Measurements from ENCODE around the gene CEP170.
"Not testable (repeated sequence)": the region's sequence is repeated elsewhere in the genome, so short reads cannot be mapped to it uniquely, and the experiment has no call there.

CEP170 gene

DNA sequence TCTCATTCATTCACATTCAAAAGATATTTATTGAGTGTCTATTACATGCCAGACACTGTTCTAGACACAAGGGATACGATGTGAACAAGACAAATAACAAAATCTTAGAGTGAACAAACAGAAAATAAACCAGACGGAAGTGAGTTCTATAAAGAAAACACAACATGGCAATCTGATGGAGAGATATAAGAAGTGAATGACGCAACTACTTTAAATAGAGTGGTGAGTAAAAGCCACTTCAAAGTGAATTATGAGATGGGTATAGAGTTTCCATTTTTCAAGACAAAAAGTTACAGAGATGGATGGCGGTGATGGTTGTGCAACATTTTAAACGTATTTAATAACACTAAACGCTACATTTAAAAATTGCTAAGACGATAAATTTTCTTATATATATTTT lies 75.4 kb downstream of the CEP170 start:
- no peak overlapping the region for H3K27ac ChIP-seq
- TF ChIP-seq, protein P1, sequence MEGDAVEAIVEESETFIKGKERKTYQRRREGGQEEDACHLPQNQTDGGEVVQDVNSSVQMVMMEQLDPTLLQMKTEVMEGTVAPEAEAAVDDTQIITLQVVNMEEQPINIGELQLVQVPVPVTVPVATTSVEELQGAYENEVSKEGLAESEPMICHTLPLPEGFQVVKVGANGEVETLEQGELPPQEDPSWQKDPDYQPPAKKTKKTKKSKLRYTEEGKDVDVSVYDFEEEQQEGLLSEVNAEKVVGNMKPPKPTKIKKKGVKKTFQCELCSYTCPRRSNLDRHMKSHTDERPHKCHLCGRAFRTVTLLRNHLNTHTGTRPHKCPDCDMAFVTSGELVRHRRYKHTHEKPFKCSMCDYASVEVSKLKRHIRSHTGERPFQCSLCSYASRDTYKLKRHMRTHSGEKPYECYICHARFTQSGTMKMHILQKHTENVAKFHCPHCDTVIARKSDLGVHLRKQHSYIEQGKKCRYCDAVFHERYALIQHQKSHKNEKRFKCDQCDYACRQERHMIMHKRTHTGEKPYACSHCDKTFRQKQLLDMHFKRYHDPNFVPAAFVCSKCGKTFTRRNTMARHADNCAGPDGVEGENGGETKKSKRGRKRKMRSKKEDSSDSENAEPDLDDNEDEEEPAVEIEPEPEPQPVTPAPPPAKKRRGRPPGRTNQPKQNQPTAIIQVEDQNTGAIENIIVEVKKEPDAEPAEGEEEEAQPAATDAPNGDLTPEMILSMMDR (conservative IDR thresholded peaks at IDR 0.05) = no peak

DNA sequence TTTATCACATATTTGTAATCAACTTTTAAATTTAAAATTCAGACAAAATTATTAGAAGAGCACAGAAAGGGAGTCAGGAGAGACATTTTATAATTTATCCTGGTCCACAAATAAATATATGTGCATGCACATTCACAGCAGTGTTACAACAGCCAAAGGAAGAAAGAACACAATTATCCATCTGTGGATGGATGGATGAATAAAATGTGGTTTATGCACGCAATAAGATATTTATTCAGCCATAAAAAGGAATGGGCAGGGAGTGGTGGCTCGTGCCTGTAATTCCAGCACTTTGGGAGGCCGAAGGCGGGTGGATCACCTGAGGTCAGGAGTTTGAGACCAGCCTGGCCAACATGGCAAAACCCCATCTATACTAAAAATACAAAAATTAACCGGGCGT lies 77.3 kb downstream of the CEP170 start:
- not testable (repeated sequence) for H3K27ac ChIP-seq

DNA sequence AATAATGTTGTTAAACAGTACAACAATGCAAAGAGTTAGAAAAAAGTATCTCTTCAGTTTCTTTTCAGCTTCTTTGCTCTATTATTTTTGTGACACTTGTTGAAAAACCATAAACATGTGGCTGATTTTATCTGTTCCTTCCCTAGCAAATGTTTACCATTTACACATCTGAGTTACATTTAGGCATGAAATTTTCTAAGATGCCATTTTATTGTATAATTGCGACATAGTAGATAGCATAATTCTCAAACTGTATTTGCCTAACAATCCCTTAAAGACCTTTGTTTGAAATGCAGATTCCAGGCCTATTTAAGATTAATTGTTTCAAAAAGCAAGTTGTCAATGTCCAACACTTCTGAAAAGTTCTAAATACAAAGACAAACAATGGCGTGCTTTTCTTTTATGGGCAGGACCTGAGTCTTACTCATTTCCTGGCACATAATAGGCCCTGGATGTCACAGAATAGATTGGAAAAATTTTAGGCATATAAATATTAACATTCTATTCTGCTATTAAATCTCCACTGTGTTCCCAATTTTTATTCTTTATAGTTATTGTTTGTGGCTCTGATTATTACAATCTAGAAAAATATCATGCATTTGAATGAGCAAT lies 81.2 kb downstream of the CEP170 start:
- not testable (repeated sequence) for H3K27ac ChIP-seq

DNA sequence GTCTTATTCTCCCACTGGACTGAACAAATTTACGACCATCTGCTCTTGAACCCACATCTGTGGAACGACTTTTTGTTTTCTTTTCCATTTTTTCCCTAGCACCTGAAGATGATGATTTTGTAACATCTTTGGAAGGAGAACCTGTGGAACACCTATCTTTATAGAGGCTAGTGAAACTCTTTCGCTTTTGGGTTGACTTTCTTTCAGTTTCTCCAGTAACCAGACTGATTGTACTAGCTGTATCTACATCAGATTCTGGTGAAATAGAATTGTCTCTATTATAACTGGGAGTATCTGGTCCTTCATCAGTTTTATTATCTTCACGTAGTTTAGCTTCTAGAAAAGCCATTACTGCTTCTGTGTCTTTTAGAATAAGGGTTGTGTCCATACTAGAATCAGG lies 90.2 kb downstream of the CEP170 start:
- not testable (repeated sequence) for H3K27ac ChIP-seq

DNA sequence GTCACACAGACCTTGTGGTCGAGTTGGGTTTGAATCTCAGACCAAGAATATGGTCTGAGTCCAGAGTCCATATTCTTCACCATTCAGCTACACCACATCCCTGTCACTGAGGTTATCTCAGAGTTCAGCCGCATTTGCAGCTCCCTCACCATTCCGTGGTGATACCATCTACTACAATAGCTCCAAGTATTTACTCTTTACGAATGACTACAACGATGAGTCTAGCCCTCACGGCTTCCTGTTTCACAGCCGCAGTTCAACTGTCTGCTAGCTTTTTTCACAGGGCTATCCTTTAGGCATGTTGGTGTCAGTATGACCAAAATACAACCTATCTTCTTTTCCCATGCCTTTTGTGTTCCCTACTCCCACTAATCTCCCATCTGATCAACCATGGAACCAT lies 104.2 kb downstream of the CEP170 start:
- not testable (repeated sequence) for H3K27ac ChIP-seq

DNA sequence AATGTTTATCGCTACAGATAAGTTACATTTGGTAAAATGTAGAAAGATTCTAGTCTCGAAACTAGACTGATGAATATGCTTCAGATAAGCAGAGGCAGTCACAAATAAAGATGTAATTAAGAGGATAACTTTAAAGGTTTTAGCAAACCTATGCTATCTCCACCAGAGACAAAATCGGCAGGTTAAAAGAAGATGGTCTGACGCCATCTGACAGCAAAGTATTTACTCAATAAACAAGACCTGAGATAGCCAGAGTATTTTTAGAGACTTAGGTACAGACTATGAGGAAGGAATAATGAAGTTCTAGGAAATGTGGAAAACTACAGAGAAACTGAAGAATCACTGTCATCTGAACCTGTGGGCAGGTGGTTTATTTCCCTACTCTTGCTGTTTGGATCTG lies 106.0 kb downstream of the CEP170 start:
- H3K27ac ChIP-seq = not testable (repeated sequence)

DNA sequence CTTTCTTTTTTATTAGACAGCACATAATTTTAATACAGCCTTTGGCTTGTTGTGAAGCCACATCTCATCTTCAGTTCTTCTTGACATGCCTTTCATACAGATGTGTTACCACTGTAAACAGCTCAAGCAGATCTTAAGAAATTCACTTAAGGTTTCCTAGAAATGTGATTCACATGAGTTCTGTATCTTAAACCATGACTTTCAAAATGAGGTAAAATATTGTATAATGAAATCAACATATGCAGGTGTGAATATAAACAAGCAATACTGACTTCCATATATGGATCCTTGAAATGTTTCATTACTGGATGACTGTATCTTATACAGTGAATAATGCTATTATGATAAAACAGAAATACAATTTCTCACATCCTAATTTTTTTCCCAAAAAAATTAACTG lies 107.7 kb downstream of the CEP170 start:
- H3K27ac ChIP-seq = not testable (repeated sequence)

DNA sequence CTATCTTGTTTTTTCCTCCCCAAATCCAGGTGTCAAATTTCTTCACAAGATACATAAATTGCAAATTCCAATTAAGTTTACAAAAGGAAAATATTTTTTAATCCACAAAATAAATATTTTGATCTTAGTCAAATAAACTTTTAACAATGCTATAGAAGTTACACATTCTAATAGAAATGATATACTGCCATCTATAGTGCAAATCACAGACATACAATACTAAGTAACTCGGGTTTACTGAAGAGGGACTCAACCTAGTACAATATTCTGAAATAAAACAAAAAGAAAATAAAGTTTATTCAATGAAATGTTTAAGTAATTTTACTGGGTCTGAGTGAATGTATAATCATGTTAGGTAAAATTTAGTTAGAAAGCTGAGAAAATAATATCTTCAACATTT lies 114.6 kb downstream of the CEP170 start:
- TF ChIP-seq, protein P1 (conservative IDR thresholded peaks at IDR 0.05) = peak; percentile 29
- H3K27ac ChIP-seq = not testable (repeated sequence)

DNA sequence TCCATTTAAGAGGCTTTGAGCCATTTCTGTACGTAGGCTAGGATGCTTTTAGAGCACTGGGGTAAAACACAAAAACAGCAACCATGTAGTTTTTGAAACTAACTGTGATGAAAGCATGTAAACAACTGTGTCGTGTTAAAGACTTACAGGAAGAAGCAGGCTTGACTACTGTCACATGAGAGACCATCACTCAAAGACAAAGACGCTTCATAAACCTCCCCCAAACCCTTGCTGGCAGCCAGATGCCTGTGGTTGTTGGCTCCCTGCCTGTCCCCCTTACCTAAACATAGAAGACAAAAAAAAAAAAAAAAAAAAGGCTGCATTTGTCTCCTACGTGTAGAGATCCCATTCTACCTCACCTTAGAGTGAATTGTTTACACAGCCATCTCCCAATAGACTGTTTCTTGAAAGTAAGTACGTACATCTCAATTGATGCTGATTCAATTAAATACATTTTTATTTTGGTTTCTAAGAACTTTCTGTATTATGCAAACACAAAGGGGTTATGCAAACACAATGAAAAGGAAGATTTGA lies 132.1 kb downstream of the CEP170 start:
- H3K27ac ChIP-seq = not testable (repeated sequence)

DNA sequence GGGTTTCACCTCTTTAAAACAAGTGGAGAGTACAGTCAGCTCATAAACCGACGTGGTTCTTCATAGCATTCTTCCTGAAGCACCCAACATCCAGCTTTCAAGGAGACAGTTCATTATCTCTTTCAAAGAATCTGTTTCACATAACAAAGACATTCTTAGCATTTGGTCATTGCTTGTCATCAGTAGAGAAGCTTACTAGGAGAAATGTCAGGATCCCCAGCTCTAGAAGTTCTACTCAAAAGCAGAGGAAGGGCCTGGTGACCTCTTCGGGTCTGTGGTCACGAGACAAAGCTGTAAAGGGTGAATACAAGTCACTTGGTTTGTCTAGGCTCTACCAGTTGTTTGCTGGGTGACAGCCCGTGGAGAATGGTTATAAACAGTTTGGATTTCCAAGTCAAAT lies 133.1 kb downstream of the CEP170 start:
- H3K27ac ChIP-seq = not testable (repeated sequence)

DNA sequence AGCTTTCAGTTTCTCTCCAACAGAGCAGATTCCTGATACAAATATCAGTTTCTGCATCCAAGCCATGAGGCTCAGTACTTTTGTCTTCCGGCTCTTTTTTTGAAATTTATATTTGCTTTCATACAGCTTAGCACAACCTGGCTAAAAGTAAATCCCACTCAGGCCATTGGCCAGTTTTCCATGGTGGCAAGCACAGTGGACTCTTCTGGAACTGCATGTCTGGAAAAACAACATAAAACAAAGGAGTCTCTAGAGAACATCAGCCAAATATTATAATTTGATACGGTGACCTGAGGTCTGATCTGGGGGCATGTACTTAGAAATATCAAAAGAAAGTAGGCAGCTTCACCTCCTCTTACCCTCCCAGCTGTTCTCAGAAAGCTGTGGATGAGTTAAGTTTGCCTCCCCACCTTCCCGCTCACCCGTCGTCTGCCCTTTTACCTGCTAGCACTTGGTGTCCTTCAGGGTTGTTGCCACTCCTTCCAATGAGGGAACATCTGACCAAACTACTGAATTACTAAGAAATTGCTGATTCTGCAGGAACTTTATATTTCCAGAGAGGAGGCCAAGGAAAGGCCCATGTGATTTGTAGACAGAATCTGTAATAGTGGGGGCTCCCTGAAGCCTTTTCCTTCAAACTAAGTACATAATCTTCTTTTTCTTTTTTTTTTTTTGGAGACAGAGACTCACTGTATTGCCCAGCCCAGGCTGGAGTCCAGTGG lies 136.3 kb downstream of the CEP170 start:
- not testable (repeated sequence) for H3K27ac ChIP-seq

DNA sequence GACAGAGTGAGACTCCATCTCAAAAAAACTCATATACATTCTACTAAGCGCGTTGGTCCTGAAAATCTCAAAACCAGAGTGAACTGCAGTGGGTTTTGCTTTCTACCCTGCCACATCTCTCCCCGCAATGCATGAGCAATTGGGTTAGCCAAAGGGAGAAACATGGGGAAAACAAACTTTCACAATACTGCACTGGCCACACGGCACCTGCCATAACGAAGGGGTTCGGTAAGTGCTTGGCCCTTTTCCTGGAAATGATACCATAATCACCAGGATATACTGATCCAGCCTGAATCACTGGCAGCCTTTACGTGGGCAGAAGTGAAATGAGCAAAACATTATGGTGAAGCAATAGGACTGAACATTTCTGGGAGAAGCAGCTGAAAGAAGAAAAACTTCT lies 138.9 kb downstream of the CEP170 start:
- H3K27ac ChIP-seq = not testable (repeated sequence)

DNA sequence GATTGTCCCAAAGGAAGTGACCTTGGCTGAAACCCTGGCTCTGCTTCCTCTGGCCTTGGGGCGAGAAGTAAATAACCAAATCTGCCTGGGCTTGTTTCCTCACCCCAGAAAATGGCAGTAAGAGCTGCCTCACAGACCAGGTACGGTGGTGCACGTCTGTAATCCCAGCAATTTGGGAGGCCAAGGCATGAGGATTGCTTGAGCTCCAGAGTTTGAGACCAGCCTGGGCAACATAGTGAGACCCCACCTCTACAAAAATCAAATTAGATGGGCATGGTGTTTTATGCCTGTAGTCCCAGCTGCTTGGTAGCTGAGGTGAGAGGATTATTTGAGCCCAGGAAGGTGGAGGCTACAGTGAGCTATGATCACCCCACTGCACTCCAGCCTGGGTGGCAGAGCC lies 140.3 kb downstream of the CEP170 start:
- H3K27ac ChIP-seq = not testable (repeated sequence)

DNA sequence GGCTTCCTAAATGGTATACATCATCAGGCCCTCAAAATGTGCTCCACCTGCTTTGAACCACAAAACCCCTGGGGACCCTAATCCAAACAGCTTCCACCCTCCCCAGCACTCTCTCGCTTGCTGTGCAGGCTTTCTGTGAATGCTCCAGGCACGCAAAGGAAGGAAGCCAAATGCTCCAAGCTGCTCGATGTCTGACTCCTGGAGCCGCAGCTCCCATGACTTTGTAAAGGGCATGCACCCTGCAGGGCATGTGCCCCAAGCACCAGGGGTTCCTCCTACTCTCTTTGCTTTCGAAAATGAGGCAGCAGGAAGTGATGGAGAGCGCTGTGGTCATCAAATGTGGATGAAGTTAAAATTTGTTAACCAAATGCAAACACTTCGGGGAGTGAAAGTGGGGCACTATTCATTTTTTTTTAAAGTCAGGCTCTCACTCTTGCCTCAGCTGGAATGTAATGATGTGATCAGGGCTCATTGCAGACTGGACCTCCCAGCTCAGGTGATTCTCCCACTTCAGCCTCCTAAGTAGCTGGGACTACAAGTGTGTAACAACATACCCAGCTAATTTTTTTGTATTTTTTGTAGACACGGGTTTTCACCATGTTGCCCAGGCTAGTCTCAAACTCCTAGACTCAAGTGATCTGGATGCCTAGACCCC lies 140.9 kb downstream of the CEP170 start:
- not testable (repeated sequence) for H3K27ac ChIP-seq

DNA sequence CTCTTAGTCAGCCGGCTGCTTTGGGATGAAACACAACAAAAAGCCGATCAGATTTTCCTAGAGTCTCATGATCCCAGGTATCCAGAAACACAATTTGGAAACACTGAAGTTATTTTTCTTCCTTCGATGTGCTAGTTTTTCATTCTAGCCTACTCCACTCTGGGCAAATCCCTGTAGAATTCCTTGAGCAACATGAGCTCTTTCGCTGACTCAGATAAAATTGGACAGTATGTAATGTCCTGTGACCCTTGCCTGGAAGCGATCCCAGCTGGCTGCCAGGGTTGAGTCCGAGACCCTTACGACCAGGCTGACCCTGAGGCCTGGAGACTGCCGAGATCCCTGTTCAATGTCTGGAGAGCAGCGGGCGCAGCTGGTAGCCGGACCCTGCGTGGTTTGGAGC lies 147.9 kb downstream of the CEP170 start:
- not testable (repeated sequence) for H3K27ac ChIP-seq

DNA sequence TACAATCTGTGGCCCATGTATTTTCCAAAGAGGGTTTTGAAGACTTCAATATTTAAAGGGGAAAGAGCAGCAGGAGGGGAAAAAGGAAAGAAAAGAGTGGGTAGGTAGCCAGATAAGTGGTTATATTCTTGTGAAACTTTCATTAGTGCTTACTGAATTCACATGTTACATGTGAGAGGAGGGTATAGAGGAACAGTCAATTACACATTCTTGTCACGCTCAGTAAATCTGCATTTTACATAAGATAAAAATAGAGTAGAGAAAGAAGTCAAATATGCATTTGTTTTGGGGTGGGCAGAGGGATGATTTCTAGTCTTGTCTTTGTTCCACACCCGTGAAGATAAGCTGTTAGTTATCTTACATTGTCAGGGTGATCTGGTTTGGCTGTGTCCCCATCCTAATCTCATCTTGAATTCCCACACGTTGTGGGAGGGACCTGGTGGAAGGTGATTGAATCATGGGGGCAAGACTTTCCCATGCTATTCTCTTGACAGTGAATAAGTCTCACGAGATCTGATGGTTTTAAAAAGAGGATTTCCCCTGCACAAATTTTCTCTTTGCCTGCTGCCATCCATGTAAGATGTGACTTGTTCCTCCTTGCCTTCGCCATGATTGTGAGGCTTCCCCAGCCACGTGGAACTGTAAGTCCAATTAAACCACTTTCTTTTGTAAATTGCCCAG lies 149.3 kb downstream of the CEP170 start:
- not testable (repeated sequence) for H3K27ac ChIP-seq

DNA sequence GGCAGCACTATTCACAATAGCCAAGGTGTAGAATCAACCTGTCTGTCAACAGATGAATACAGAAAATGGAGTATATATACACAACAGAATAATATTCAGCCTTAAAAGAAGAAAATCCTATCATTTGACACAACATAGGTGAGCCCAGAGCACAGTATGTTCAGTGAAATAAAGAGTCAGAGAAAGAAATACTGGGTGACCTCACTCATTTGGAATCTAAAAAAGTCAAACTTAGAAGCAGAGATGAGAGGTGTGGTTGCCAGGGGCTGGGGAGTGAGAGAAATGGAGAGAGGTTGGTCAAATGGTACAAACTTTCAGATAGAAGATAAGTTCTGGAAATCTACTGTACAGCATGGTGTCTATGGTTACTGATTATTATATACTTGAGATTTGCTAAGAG lies 150.0 kb downstream of the CEP170 start:
- not testable (repeated sequence) for H3K27ac ChIP-seq

DNA sequence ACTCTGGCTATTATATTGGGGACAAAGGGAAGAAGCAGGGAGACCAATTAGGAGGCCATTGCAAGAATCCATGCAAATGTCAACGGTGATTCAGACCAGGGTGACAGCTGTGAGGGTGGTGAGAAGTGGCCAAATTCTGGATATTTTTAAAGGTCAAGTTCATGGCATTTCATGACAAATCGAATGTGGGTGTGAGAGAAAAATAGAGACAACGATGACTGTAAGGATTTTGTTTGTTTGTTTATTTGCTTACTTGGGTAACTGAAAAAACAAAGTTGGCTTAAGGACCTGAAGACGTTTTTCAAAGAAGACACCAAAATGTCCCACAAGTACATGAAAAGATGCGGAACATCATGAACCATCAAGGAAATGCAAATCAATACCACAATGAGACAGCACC lies 150.6 kb downstream of the CEP170 start:
- not testable (repeated sequence) for H3K27ac ChIP-seq

DNA sequence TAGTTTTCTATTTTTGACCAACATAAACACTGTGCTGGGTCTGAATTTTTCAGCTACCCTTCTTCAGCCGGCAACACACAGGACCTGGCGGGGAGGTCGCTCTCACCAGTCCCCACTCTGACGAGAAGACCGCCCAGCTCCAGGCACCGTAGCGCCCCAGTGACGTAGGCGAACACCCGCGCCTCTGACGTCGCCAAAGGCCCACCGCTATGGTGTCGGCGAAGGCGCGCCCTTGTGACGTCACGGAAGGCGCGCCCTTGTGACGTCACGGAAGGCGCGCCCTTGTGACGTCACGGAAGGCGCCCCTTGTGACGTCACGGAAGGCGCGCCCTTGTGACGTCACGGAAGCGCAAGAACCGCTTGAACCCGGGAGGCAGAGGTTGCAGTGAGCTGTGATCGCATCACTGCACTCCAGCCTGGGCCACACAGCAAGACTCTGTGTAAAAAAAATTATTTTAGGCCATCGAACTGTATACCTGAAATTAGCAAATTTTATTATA lies 153.5 kb downstream of the CEP170 start:
- H3K27ac ChIP-seq = not testable (repeated sequence)
